Epidermal melanocyte (primary cell): Measurements from ENCODE around the gene RANBP2.
"Not testable (repeated sequence)": the region's sequence is repeated elsewhere in the genome, so short reads cannot be mapped to it uniquely, and the experiment has no call there.

Experiments
- DNase-seq: peaks from one replicate; pipeline ENCODE4 v3.0.0; 2011; ENCODE audit warnings: low spot score; ENCODE audit not compliant: insufficient read length

Gene RANBP2

DNA sequence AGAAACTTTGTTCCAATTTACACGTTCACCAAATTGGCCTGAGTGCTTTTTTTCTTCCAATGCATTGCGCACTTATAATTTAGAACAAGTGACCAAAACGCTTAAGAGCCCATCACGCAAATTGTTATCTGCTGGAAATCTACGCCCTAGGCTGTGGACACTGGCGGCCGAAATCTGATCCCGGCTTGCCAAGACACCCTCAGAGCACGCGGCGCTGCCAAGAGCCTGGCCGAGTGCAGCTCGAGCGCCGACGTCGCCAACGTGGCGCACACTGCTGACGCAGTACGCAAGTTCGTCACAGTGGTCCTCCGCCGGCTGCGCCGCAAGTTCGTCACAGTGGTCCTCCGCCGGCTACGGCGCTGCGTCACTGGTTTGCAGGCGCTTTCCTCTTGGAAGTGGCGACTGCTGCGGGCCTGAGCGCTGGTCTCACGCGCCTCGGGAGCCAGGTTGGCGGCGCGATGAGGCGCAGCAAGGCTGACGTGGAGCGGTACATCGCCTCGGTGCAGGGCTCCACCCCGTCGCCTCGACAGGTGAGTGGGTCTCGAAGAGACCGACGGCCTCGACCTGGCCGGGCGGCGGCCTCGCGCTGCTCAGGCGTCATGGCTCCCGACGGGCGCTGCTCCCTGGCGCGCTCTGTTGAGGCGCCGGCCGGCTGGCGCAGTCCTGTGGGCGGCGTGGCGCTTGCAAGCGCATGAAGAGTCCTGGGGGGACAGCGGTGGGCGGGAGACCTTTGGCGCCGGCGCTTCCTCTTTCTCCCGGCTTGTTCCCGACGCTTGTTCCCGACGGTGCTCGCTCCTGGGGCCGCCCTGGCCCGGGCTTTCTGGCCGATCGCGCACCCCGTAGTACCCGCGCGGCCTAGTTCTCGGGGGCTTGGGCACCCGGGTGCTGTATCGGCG lies at the start of gene RANBP2:
Gene RANBP2 (plus strand): TSS at position 334 of the 896 bp plus-strand sequence. CDS start 125 bp downstream, at position 459.
- peak; percentile 82 for DNase-seq

DNA sequence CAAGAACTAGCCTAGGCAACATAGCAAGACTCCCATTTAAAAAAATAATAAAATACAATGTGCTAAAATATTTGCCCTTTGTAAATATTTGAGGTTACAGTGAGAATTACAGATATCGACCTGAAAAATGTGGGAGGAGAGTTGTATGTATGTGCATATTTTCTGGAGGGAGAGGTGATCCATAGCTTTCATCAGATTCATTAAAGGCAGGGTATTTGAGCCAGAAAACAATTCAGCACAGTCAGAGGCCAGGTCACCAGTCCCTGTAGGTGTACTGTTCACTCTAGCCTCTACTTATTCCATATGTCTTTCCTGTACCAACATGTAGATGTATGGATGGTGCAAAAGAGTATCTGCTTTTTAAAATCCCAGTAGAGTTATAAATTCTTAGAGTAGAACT lies 49.0 kb upstream of the RANBP2 start:
- not testable (repeated sequence) for DNase-seq

DNA sequence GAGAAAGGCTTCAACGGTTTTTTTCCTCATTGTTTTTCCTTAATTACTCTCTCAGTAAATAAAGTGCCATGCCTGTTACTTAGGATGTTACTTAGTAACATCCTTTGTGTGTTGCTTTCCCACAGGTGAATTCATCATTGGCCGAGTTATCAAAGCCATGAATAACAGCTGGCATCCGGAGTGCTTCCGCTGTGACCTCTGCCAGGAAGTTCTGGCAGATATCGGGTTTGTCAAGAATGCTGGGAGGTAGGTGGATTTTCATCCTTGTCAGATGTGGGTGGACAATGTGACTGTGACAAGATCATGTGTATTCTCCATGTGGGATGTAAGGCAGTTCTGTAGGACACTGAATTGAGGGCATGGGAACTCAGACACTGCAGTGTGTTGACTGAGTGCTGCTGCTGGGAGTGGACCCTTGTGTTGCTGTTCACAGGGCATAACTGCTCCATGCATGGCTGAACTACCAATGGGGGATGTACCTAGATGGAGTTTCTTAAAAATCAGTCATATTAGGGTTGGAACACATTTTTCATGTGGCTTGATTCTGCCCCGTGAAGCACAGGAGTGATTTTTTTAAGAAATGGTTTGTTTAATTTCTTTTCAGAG lies 47.0 kb upstream of the RANBP2 start:
- not testable (repeated sequence) for DNase-seq

DNA sequence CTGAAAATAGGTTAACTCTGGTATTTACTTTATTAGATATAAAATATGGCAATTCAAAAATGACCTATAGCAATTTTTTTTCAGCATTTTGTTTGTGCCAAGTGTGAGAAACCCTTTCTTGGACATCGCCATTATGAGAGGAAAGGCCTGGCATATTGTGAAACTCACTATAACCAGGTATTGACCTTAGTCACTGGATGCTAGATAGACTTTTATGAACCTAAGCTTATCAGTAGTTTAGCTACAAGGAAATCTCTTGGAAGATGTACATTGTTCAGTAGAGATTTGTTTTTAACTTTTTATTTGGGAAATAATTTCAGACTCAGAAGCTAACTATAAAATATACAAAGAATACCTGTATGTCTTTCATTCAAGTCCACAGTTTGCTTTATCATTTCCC lies 42.8 kb upstream of the RANBP2 start:
- not testable (repeated sequence) for DNase-seq

DNA sequence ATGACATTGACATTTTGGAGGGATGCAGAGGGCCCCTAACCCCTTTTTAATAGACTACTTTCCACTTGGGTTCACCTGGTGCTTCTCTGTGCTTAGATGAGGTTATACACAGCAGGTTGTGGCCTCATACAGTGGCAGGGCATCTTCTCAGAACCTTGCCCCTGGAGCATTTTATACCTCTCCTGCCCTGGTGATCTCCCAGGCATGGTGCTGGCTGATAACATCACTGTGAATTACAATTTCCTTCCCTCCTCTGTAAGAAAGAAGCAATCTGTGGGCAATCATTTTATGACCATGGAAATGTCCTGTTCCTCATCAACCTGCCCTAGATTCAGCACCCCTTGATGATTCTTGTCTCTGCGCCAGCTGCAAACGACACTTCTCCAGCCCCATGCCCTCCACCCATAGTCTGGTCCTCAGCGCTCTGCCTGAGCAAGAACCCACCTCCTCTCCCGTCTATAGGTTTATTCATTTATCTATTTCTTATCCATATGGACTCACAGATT lies 42.0 kb upstream of the RANBP2 start:
- not testable (repeated sequence) for DNase-seq

DNA sequence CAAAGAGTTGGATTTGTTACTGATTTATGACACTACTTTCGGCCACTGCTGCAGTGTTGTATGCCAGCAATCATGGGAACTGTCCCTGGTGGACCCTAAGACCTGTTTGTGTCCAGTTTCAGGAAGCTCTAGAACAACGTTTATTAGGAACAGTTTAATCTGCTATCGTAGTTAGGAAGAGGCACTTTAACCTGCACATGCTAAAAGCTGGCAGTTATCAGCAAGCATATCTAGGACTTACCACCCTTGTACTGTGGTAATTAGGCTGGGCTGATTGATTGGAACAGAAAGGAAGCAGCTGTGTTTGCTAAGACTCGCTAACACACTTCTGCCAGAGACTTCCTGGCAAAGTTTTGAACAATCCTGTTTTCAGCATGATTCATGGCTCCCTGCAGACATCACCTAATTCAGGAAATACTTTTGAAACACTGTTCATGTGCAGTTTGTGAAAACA lies 41.1 kb upstream of the RANBP2 start:
- DNase-seq, result not testable (repeated sequence)

DNA sequence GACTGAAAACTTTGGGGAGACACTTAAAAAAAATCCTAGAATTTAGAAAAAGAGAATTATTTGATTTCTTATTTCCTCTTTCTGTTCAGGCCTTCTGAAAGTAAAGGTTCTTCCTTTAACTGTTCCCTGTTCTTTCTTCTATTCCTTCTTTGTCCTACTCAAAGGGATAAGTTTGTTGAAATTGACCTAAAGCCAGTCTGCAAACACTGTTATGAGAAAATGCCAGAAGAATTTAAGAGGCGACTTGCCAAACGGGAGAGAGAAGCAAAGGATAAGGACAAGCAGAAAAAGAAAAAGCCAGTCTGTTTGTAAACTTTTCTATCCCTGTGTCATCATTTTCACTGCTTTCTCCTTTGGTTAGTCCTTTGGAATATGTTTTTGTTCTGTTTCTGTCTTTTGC lies 38.5 kb upstream of the RANBP2 start:
- DNase-seq, result not testable (repeated sequence)

DNA sequence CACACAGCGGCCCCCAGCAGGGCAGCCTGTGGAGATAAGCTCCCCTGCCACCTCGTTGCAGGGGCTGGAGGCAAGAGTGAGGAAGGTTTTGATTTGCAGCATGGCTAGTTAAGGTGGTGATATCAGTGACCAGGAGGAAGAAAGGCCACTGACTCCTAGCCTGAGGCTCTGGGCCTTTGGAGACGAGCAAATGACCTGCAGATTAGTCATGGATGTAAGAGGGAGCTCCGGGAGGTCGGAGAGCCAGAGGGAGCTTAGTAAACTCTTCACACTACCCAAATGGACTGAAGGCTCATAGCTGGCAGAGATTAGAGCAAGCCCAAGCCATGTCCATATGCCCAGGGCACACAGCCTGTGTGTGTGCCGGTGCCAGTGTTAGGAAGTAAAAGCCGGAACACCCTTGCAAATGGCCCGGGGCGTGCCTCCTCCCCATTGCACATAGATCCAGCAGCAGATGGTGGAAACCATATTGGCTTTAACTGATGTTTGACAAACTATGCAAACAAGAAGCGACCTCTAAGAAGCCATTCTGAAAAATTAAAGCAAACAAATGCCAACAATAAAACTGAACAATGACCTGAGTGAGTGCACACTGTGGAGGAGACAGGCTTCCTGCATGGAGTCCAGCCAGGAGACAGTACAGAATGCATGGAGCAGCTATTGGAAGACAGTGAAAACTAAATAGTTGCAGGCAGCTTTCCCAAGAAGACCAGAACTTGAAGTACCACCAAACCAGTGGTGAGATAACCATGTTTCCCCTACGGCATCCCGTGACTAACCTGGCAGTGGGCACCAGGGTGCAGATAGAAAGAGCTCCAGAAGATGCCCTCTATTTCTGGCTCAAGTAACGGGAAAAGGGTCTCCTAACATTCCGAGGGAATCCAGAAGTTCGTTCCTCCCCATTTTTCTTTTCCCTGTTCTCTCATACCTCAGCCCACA lies 30.2 kb upstream of the RANBP2 start:
- not testable (repeated sequence) for DNase-seq

DNA sequence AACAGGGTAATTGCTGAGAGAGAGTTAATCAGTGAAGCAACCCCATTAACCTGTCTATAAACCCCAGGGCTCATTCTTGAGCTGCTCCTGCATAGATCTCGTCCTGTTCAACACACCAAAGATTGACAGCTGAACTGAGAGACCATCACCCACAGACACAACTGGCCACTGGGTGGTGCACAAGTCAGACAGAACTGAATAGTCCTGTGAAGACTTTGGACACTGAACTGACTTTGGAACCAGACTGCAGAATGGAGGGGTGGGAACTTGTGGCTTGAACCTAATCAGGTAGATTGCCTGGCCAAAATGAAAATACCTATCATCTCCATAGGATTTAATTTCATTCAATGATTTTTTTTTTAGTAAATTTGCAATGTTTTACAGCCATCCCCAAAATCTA lies 29.3 kb upstream of the RANBP2 start:
- DNase-seq, result not testable (repeated sequence)

DNA sequence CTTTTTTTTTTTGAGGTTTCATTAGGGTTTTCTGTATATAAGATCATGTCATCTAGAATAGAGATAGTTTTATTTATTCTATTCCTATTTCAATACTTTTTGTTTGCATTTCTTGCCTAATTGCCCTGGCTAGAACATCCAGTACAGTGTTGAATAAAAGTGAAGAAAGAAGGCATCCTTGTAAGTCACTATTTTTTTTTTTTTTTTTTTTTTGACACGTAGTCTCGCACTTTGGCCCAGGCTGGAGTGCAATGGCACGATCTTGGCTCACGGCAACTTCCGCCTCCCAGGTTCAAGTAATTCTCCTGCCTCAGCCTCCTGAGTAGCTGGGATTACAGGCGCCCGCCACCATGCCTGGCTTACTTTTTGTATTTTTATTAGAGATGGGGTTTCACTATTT lies 27.8 kb upstream of the RANBP2 start:
- no peak for DNase-seq

DNA sequence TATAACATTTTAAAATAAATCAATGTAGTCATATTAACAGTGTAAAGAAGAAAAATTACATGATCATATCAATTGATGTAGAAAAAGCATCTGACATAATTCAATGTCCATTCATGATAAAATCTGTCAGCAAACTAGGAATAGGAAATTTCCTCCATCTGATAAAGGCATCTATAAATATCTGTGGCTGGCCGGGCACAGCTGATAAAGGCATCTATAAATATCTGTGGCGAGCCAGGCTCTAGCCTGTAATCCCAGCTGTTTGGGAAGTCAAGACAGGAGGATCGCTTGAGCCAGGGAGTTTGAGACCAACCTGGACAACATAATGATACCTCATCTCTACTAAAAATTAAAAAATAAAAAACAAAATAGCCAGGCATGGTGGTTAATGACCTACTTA lies 18.1 kb upstream of the RANBP2 start:
- DNase-seq, result no peak

DNA sequence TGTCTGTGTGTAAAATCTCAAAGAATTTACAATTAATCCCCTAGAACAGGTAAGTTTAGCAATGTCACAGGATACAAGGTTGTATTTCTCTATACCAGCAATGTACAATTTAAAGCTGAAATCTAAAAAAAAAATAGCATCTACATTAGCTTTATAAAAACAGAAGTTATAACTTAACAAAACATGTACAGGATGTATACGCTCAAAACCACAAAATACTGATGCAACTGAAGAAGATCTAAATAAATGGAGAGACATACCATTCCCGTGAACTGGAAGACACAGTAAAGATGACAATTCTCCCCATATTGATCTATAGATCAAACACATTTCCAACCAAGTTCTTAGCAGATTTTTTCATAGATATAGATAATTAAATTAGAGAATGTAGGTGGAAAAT lies 17.5 kb upstream of the RANBP2 start:
- no peak for DNase-seq

DNA sequence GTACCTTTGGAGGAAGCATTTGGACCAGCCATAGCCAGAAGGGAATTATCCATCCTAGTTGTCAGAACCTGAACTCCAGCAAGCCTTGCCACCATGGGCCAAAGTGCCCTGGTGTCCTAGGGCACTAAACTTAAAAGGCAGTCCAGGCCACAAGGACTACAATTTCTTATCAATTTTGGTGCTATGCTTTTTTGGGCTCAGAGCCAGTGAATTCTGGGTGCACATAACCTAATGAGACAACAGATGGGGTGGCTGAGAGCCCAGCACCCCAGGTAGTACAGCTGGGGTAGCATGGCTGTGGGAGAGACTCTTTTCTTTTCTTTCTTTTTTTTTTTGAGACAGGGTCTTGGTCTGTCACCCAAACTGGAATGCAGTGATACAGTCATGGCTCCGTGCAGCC lies 14.4 kb upstream of the RANBP2 start:
- no peak for DNase-seq

DNA sequence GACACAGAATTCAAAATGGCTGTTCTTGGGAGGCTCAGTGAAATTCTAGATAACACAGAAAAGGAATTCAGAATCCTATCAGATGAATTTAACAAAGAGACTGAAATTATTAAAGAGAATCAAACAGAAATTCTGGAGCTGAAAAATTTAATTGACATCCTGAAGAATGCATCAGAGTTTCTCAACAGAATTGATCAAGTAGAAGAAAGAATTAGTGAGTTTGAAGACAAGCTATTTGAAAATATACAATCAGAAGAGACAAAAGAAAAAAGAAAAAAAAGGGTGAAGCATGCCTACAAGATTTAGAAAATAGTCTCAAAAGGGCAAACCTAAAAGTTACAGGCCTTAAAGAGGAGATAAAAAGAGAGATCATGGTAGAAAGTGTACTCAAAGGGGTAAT lies 12.0 kb upstream of the RANBP2 start:
- no peak for DNase-seq

DNA sequence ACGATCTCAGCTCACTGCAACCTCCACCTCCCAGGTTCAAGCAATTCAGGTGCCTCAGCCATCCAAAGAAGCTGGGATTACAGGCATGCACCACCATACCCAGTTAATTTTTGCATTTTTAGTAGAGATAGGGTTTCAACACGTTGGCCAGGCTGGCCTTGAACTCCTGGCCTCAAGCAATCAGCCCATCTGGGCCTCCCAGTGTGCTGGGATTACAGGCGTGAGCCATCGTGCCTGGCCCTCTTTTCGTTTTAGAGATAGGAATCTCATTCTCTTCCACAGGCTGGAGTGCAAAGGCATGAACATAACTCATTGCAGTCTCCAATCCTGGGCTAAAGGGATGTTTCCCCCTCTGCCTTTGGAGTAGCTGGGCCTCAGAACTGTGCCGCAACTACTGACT lies 2.3 kb upstream of the RANBP2 start:
- not testable (repeated sequence) for DNase-seq

DNA sequence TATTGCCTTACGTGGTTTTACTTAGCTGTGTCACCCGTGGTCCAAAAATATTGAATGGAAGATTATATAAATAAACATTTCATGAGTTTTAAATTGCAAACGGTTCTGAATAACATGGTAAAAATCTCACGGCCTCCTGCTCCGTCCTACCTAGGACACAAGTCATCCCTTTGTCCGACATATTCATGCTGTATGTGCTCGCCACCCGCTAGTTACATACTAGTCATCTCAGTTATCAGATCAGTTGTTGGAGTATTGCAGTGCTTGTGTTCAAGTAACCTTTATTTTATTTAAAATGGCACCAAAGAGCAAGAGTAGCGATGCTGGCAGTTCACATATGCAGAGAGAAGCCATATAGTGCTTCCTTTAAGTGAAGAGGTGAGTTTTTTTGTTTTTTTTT lies 6.8 kb downstream of the RANBP2 start:
- not testable (repeated sequence) for DNase-seq

DNA sequence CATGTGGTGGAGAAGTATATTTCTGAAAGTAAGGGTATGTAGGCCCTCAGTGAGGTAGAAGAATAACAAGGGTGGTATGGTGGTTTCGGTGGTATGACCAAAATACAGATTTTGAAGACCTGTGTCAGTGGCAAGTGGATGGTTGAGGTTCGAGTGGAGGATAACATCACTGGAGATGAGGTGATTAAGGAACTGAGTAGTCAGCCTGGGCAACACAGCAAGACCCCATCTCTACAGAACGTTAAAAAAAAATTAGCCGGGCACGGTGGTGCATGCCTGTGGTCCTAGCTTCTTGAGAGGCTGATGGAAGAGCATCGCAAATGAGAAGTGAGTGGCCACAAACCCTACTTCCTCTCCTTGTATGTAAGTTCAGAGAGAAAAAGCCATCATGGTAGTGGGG lies 15.4 kb downstream of the RANBP2 start:
- not testable (repeated sequence) for DNase-seq

DNA sequence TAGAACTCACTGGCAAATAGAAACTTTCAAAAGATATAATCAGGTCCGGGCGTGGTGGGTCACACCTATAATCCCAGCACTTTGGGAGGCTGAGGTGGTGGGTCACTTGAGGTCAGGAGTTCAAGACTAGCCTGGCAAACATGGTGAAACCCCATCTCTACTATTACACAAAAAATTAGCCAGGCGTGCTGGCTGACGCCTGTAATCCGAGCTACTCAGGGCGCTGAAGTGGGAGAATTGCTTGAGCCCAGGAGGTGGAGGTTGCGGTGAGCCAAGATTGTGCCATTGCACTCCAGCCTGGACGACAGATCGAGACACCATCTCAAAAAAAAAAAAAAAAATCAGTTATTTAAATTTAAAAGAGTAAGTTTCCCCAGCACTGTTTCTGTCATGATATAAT lies 38.7 kb downstream of the RANBP2 start:
- not testable (repeated sequence) for DNase-seq

DNA sequence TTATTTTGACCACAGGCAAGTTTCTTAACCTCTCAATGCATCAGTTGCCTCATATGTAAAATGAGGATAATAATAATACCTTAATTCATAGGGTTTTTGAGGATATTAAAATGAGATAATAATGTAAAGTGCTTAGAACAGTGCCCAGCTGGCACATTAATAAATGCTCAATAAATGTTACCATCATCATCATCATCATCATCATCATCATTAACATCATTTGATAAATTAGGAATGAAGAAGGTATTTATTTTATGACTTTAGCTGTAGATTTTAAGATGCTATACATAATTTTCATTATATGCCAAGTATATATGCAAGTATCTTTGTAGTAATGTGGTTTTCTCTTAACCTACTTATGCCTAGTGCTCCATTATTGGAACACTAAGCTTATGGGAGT lies 43.3 kb downstream of the RANBP2 start:
- not testable (repeated sequence) for DNase-seq

DNA sequence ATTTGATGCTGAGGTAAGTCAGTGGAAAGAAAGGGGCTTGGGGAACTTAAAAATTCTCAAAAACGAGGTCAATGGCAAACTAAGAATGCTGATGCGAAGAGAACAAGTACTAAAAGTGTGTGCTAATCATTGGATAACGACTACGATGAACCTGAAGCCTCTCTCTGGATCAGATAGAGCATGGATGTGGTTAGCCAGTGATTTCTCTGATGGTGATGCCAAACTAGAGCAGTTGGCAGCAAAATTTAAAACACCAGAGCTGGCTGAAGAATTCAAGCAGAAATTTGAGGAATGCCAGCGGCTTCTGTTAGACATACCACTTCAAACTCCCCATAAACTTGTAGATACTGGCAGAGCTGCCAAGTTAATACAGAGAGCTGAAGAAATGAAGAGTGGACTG lies 47.4 kb downstream of the RANBP2 start:
- DNase-seq, result not testable (repeated sequence)

DNA sequence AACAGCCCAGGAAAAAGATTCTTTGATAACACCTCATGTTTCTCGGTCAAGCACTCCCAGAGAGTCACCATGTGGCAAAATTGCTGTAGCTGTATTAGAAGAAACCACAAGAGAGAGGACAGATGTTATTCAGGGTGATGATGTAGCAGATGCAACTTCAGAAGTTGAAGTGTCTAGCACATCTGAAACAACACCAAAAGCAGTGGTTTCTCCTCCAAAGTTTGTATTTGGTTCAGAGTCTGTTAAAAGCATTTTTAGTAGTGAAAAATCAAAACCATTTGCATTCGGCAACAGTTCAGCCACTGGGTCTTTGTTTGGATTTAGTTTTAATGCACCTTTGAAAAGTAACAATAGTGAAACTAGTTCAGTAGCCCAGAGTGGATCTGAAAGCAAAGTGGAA lies 48.6 kb downstream of the RANBP2 start:
- not testable (repeated sequence) for DNase-seq
